ENCODE measurements around the gene BRICD5.

GRCh38 chr16:2175454-2175853, 35.2 kb downstream of the BRICD5 start:
- no peak for TF ChIP-seq EP300 (IDR thresholded peaks at IDR 0.05)
- no peak for TF ChIP-seq POLR2A (IDR thresholded peaks at IDR 0.05)

Measured in sigmoid colon (tissue), 4 donors.